Adrenal gland (tissue), 12 donors: ENCODE results near the gene FGFBP1. TPM values are rescaled to one million over a fixed set of nuclear protein-coding genes. Genes with fewer than 3 reads are reported as not detected.

ENCODE experiments used
- DNase-seq, 7 donors: peaks; one replicate each; pipeline ENCODE4 v3.0.0-alpha.2; 2019 to 2020
- H3K27ac ChIP-seq, 5 donors: fragments of 200-600 bp; sonication (generic) in 4 of 5; 1 replicate in 3 of 5; 2 replicates in 2 of 5; pipeline versions ENCODE4 v1.5.1 to v1.8.0; 2016 to 2020; ENCODE audit warnings: mild to moderate bottlenecking in 1 of 5
- H3K27me3 ChIP-seq: fragments of 200-600 bp; 2 replicates; pipeline ENCODE4 v1.8.0; 2021
- H3K36me3 ChIP-seq, 2 donors: fragments of 200-600 bp; replicated peaks in 1 of 2; 1 replicate in 1 of 2; 2 replicates in 1 of 2; pipeline versions ENCODE4 v1.5.1 to v1.8.0; 2018 to 2022
- H3K4me1 ChIP-seq, 2 donors: fragments of 200-600 bp; replicated peaks in 1 of 2; 1 replicate in 1 of 2; 2 replicates in 1 of 2; pipeline versions ENCODE4 v1.5.1 to v1.8.0; 2018 to 2021
- H3K4me3 ChIP-seq, 4 donors: fragments of 200-600 bp; sonication (generic) in 3 of 4; one replicate each; pipeline ENCODE4 v1.5.1; 2016 to 2018
- H3K9me3 ChIP-seq, 3 donors: fragments of 200-600 bp; sonication (generic) in 1 of 3; replicated peaks in 1 of 3; 1 replicate in 2 of 3; 2 replicates in 1 of 3; pipeline versions ENCODE4 v1.5.1 to v1.8.0; 2016 to 2021
- POLR2A ChIP-seq, 2 donors: fragments of 450-650 bp; IDR thresholded peaks; one replicate each; pipeline ENCODE4 v1.6.1; 2017; ENCODE audit warnings: antibody characterized with exemption in 2 of 2, mild to moderate bottlenecking in 2 of 2, moderate library complexity in 1 of 2
- WGBS, 4 donors: extraction: QIAGEN DNeasy Blood & Tissue Kit in 2 of 4; methylation state at CpG; one replicate each; pipeline versions ENCODE4 v1.1.5 to v1.1.7; 2013 to 2017; 5-methylcytosine and 5-hydroxymethylcytosine counted together
- intact Hi-C, 2 donors: fragments of 100-400 bp; cut with DNase I; formaldehyde crosslinking; loops; one replicate each; pipeline versions ENCODE4 v1.14.1 to v1.15.0; 2022 to 2023
- polyA plus RNA-seq, 3 donors: library from polyadenylated mRNA; stranded (reverse); fragments of 200-250 nt in 2 of 3; fragments of 350-450 nt in 1 of 3; fragmentation: Illumina TruSeq in 1 of 3; extraction: RNeasy Lipid Tissue Mini Kit (QIAGEN cat#74804) in 1 of 3; gene quantifications; one replicate each; pipeline ENCODE4 v1.2.3, GENCODE V29; 2013 to 2014
- total RNA-seq, 9 donors: library from RNA; depleted of rRNA in 4 of 9; stranded (reverse); fragments of >200 nt in 4 of 9; fragments of 120-200 nt in 1 of 9; fragmentation: NEBNext Ultra II Directional in 1 of 9; extraction: Animal tissue kit (Norgen Biotek cat#: 25700) in 1 of 9; gene quantifications; one replicate each; pipeline versions ENCODE4 v1.1.0 to v1.2.4, GENCODE V29; 2013 to 2023
- TF ChIP-seq, protein P1 (sequence below), 6 experiments: fragments of 450-650 bp in 4 of 6; fragments of 200-600 bp in 2 of 6; sonication (generic) in 1 of 6; IDR thresholded peaks; 1 replicate in 5 of 6; 2 replicates in 1 of 6; pipeline versions ENCODE4 v1.5.1 to v1.8.0; 2016 to 2021; ENCODE audit warnings: antibody characterized with exemption in 6 of 6, mild to moderate bottlenecking in 2 of 6, moderate library complexity in 1 of 6
- donor health status: healthy with polysubstance abuse.
- donor health status: Bipolar disorder and iron deficiency.
- donor health status: DM: yes; HTN: yes; CAD: no.
- donor health status: DM: no; HTN: no; CAD: no.
- donor health status: DM: no; HTN: no; CAD: no.
- donor health status: DM: yes; HTN: yes; CAD: no.

The FGFBP1 gene
- total and polyA plus RNA-seq, 12 donors = 0.40 TPM; not detected in 11

GRCh38 chr4:15902746-15903145, 35.8 kb downstream of the FGFBP1 start:
- Histone ChIP-seq H3K4me1 (peaks cover 0 to 3% of the 10 kb centered on the region in 2 donors), H3K27ac (no peak overlapping the region), H3K9me3 (no peaks in the 10 kb centered on the region), H3K4me3 (no peak overlapping the region), H3K27me3 (peaks cover 11% of the 10 kb centered on the region), H3K36me3 (no peaks in the 10 kb centered on the region)
- no peak for DNase-seq
- 64 to 76% (median 69%) methylated on average over 2 of the region's 2 CpGs for WGBS, 4 donors
- TF ChIP-seq, protein P1, sequence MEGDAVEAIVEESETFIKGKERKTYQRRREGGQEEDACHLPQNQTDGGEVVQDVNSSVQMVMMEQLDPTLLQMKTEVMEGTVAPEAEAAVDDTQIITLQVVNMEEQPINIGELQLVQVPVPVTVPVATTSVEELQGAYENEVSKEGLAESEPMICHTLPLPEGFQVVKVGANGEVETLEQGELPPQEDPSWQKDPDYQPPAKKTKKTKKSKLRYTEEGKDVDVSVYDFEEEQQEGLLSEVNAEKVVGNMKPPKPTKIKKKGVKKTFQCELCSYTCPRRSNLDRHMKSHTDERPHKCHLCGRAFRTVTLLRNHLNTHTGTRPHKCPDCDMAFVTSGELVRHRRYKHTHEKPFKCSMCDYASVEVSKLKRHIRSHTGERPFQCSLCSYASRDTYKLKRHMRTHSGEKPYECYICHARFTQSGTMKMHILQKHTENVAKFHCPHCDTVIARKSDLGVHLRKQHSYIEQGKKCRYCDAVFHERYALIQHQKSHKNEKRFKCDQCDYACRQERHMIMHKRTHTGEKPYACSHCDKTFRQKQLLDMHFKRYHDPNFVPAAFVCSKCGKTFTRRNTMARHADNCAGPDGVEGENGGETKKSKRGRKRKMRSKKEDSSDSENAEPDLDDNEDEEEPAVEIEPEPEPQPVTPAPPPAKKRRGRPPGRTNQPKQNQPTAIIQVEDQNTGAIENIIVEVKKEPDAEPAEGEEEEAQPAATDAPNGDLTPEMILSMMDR (IDR thresholded peaks at IDR 0.05) = no peak
- TF ChIP-seq POLR2A (IDR thresholded peaks at IDR 0.05) = no peak
- intact Hi-C loops = no loop called here

DNA sequence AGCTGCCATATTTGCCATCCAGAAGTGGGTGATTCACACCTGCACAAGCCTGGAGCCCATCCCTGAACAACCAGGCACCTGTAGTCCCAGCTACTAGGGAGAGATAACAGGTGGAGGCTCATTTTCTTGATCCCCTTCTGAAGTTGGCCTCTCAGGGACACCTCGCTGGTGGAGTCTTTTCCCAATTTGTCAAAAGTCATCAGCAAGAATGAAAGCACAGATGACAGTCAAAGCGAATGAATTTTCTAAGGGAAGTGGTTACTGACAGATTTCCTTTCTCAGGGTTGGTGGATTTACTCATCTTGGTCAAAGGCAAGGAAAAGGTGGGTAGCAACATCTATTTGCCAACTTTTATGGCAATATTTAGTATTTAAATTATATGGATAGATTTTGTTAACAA, 36.5 kb downstream of the FGFBP1 start:
- Histone ChIP-seq H3K9me3 (no peaks in the 10 kb centered on the region), H3K4me1 (no peaks in the 10 kb centered on the region), H3K27me3 (peaks cover 11% of the 10 kb centered on the region), H3K36me3 (no peaks in the 10 kb centered on the region), H3K4me3 (no peak overlapping the region), H3K27ac (no peak overlapping the region)
- intact Hi-C loops = no loop called here
- 47 to 74% (median 68%) methylated on average over 2 of the region's 2 CpGs for WGBS, 4 donors
- DNase-seq = no peak
- no peak for TF ChIP-seq POLR2A (IDR thresholded peaks at IDR 0.05)
- TF ChIP-seq, protein P1 (IDR thresholded peaks at IDR 0.05) = no peak

GRCh38 chr4:15901007-15901406, 37.5 kb downstream of the FGFBP1 start:
- WGBS, 4 donors = 69 to 76% (median 72%) methylated on average over 3 of the region's 3 CpGs
- intact Hi-C loops = no loop called here
- H3K36me3 ChIP-seq = no peaks in the 10 kb centered on the region

GRCh38 chr4:15899511-15899910, 39.0 kb downstream of the FGFBP1 start:
- DNase-seq = no peak
- 84 to 100% (median 86%) methylated on average over 1 of the region's 1 CpG for WGBS, 4 donors
- Histone ChIP-seq H3K27me3 (no peaks in the 10 kb centered on the region), H3K9me3 (no peaks in the 10 kb centered on the region), H3K4me1 (no peaks in the 10 kb centered on the region), H3K27ac (no peak overlapping the region), H3K4me3 (no peak overlapping the region), H3K36me3 (no peaks in the 10 kb centered on the region)
- intact Hi-C loops = no loop called here
- TF ChIP-seq, protein P1 (IDR thresholded peaks at IDR 0.05) = no peak
- no peak for TF ChIP-seq POLR2A (IDR thresholded peaks at IDR 0.05)

More at GRCh38 chr4:15901007-15901406, 37.5 kb downstream of the FGFBP1 start:
- no peak for DNase-seq
- Histone ChIP-seq H3K4me3 (no peak overlapping the region), H3K4me1 (no peaks in the 10 kb centered on the region), H3K27ac (no peak overlapping the region), H3K9me3 (no peaks in the 10 kb centered on the region), H3K27me3 (peaks cover 10% of the 10 kb centered on the region)
- no peak for TF ChIP-seq POLR2A (IDR thresholded peaks at IDR 0.05)
- TF ChIP-seq, protein P1 (IDR thresholded peaks at IDR 0.05) = no peak
